Spleen (tissue), 7 donors: Measurements from ENCODE around the gene UNC13C.

Source experiments
- CTCF ChIP-seq, 11 experiments: fragments of 200-600 bp in 7 of 11; fragments of 450-650 bp in 4 of 11; sonication (generic) in 4 of 11; IDR thresholded peaks in 8 of 11; conservative IDR thresholded peaks in 3 of 11; 1 replicate in 7 of 11; 2 replicates in 4 of 11; pipeline versions ENCODE4 v1.4.0 to v1.8.0; 2016 to 2021; ENCODE audit warnings: antibody characterized with exemption in 11 of 11, inconsistent platforms in 4 of 11, mild to moderate bottlenecking in 1 of 11
- POLR2A ChIP-seq, 3 donors: fragments of 450-650 bp; IDR thresholded peaks; one replicate each; pipeline ENCODE4 v1.5.1; 2017; ENCODE audit warnings: antibody characterized with exemption in 3 of 3, mild to moderate bottlenecking in 1 of 3
- POLR2AphosphoS5 ChIP-seq, 3 donors: sonication (generic); formaldehyde crosslinking; IDR thresholded peaks; one replicate each; pipeline ENCODE4 v1.5.1; 2017; ENCODE audit warnings: antibody characterized with exemption in 3 of 3
- donor health status: DM: no; HTN: no; CAD: no; lungs with moderate emphysema.
- donor health status: DM: no; HTN: no; CAD: no.
- donor health status: DM: no; HTN: no; CAD: no.

DNA sequence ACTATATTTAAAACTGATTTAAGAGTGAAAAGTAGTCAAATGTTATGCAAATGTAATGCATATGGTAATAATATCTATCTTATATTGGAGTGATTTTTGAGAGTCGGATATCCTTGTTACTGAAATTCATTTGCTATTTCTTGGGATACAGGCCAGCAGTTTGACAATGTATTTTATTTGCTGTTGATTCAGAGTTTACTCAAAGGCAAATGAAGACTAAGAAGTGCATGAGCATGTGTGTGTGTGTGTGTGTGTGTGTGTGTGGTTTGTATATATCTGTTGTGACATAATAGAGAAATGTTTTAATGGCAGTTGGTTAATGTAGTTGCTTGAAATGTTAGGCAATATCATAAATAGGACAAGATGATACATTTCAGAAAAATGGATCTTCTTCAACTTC, 39.0 kb downstream of the UNC13C start:
- no peak for TF ChIP-seq CTCF (IDR thresholded peaks at IDR 0.05 in 8 of 11, conservative IDR thresholded peaks at IDR 0.05 in 3 of 11)
- no peak for TF ChIP-seq POLR2AphosphoS5 (IDR thresholded peaks at IDR 0.05)
- no peak for TF ChIP-seq POLR2A (IDR thresholded peaks at IDR 0.05)
